PC-3 (cell line): ENCODE measurements around the gene ILF3.

Experiments
- EZH2 ChIP-seq: fragments of 300-600 bp; sonication (generic); IDR thresholded peaks from one replicate; pipeline ENCODE4 v1.6.1; 2017; ENCODE audit warnings: antibody characterized with exemption, mild to moderate bottlenecking, low read length; ENCODE audit not compliant: unreplicated experiment
- EZH2phosphoT487 ChIP-seq: fragments of 300-600 bp; sonication (generic); IDR thresholded peaks from 2 replicates; pipeline ENCODE4 v1.6.1; 2018; ENCODE audit warnings: mild to moderate bottlenecking, antibody characterized with exemption, low read length, borderline replicate concordance
- TF ChIP-seq, protein P1 (sequence below): fragments of 300-600 bp; sonication (generic); conservative IDR thresholded peaks from 2 replicates; pipeline ENCODE4 v1.5.1; 2017; ENCODE audit warnings: antibody characterized with exemption, low read depth, mild to moderate bottlenecking, low read length

DNA sequence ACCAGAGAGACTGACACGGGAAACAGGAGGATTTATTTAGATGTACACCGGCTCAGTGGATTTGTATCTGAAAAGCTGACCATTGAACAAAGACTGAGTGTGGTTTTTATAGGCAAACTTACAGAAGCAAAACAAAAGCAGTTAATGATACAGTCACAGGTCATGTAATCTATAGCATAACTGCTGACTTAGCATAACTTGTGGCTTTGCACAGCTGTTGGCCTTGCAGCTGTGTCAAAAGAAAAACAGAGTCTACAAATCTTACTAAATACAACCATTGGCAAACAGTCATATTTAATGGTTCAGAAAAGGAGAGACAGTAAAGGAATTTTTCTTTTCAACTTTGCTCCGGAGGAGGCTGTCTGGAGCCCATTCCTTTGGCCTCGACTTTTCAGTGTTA is 2.3 kb upstream of the ILF3 start:
- TF ChIP-seq, protein P1, sequence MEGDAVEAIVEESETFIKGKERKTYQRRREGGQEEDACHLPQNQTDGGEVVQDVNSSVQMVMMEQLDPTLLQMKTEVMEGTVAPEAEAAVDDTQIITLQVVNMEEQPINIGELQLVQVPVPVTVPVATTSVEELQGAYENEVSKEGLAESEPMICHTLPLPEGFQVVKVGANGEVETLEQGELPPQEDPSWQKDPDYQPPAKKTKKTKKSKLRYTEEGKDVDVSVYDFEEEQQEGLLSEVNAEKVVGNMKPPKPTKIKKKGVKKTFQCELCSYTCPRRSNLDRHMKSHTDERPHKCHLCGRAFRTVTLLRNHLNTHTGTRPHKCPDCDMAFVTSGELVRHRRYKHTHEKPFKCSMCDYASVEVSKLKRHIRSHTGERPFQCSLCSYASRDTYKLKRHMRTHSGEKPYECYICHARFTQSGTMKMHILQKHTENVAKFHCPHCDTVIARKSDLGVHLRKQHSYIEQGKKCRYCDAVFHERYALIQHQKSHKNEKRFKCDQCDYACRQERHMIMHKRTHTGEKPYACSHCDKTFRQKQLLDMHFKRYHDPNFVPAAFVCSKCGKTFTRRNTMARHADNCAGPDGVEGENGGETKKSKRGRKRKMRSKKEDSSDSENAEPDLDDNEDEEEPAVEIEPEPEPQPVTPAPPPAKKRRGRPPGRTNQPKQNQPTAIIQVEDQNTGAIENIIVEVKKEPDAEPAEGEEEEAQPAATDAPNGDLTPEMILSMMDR = no peak
- TF ChIP-seq EZH2 = no peak
- no peak for TF ChIP-seq EZH2phosphoT487
